ENCODE data around the gene SPINDOC.

The SPINDOC gene

DNA sequence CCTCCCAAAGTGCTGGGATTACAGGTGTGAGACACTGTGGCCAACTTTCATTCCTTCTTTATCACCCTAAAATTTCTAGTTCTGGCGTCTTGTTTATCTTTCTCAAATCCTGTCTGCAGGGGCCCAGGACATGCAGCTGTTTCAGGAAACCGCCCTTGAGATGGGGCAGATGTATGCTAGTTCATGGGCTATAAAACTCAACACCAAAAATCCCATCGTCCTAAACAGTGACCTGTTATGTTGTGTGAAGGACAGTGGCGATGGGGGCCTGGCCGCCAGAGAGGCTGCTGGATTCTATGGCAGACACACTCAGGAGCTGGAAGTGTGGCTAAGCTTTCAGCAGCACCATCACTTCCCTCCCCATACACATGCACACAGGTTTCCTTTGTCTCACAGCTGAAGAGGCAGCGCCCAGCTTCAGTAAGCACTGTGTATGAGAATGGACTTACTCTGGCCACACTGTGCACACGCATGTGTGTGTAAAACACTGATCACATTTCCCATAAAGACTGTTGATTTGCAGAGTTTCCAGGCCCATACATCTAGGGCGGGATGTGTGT lies 62.3 kb downstream of the SPINDOC start:
- in situ Hi-C loops (cut with HindIII; ENCODE audit: low sequenced_read_pairs): no loop called here
- H3K4me3 ChIP-seq (ENCODE audit: low read depth, low read length): no peak overlapping the region
- no peak for DNase-seq (ENCODE audit: low read depth)
- TF ChIP-seq, protein P1, sequence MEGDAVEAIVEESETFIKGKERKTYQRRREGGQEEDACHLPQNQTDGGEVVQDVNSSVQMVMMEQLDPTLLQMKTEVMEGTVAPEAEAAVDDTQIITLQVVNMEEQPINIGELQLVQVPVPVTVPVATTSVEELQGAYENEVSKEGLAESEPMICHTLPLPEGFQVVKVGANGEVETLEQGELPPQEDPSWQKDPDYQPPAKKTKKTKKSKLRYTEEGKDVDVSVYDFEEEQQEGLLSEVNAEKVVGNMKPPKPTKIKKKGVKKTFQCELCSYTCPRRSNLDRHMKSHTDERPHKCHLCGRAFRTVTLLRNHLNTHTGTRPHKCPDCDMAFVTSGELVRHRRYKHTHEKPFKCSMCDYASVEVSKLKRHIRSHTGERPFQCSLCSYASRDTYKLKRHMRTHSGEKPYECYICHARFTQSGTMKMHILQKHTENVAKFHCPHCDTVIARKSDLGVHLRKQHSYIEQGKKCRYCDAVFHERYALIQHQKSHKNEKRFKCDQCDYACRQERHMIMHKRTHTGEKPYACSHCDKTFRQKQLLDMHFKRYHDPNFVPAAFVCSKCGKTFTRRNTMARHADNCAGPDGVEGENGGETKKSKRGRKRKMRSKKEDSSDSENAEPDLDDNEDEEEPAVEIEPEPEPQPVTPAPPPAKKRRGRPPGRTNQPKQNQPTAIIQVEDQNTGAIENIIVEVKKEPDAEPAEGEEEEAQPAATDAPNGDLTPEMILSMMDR (IDR thresholded peaks at IDR 0.05; ENCODE audit: low read depth, low read length, missing control alignments): no peak

DNA sequence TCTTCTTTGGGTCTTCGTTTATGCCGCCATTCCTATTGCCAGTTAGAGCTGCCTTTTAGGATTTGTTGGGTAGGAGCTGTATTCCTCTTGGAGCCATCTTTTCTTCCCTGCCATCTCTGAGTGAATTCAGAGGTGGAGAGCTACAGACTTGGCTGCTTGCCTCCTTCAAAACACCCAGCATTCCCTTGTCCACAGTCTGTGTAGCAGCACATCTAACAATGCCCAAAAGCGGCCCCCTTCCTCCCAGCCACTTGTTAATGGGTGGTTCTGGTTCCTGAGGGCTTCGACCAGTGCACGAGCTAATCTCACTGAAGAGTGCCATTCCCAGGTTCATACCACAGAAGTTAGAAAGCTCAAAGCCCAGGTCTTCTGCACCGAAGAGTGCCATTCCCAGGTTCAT lies 63.4 kb downstream of the SPINDOC start:
- H3K4me3 ChIP-seq (ENCODE audit: low read depth, low read length): no peak overlapping the region
- TF ChIP-seq, protein P1 (IDR thresholded peaks at IDR 0.05; ENCODE audit: low read depth, low read length, missing control alignments): no peak
- in situ Hi-C loops (cut with HindIII; ENCODE audit: low sequenced_read_pairs): no loop called here
- DNase-seq (ENCODE audit: low read depth): no peak

Data from astrocyte of the cerebellum (primary cell).